CD1c-positive myeloid dendritic cell (primary cell): Measurements from ENCODE around the gene LRFN2.

Source experiments
- DNase-seq: peaks from one replicate; pipeline ENCODE4 v3.0.0-alpha.2; 2016; ENCODE audit errors: extremely low spot score

Gene LRFN2

GRCh38 chr6:40586369-40587201 is 579 bp downstream of the LRFN2 start:
- no peak for DNase-seq

DNA sequence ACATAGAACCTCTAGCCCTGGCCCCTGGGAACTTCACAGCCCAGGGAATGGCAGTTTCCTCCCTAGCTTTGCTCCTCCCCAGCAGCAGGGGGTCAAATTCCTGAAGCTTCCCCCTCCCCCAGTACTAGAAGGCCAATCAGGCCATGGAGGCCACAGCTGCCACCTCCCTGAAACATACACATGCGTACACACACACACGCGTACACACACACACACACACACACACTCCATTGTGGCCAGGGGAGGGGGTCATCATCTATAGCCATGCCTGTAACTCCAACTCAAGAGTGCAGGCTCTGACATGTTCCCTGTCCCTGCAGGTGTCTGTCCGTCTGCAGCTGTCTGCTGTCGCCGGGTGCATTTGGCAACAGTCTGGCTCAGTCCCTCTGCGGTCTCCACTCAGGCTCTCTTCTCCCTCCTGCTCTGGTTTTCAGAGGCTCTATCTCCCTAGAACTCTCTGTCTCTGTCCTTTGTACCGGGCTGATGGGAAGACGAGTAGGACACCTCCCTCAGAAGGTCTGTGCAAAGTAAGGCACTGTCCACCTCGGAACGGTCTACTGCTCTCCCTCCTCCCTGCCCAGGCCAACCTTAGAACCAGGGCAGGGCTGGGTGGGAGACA is 1.4 kb downstream of the LRFN2 start:
- no peak for DNase-seq

DNA sequence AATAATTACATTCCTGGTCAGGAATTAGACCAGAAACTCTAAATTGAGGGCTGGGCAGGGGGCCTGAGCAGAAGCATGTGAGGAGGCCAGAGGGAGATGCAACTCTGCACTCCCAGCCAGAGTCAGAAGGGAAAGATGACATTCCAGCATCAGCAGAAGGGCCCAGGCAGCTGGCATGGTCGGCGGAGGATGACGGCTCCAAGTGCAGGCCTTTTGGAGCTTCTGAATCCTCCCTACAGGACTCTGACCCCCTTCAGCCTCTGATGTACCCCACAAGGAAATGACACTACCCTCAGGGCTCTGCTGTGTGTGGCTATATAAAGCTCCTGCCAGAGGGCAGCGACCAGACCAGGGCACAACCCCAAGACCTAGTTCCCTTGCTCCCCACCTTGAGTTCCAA is 1.9 kb downstream of the LRFN2 start:
- DNase-seq = no peak

GRCh38 chr6:40584741-40585140 is 2.4 kb downstream of the LRFN2 start:
- no peak for DNase-seq

DNA sequence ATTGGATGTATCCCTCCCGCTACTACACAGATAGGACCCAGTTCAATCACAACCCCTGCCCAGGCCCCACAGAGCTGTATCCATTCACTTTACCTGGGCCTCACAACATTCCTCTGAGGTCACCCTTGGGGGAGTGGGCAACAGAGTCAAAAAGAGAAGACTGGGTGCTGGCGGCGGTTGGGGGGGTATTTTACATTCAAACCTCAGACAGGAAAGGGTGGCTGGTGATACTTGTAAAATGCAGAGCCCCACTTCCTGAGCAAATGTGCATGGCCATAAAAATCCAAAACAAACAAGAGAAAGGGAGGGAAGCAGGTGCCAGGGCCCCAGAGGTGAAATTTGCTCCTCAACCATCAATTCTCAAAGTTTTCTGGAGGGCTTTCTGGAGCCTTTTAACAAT is 3.5 kb downstream of the LRFN2 start:
- DNase-seq = no peak

DNA sequence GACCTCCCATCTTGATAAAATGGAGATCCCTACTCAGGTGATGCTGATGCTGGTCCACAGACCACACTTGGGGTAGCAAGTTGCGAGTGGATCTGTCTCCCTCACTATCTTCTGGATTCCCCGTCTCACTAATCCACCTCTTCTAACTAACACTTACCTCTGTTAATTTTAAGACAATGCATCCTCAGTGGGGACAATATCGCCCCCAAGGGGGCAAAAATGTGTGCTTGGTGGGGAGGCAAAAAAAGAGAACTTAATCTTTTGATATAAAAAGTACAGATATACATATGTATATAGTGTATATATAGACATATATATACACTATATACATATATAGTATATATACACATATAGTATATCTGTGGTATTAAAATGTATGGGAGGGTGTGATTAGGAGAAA is 4.3 kb downstream of the LRFN2 start:
- DNase-seq = no peak

- no peak for DNase-seq
Observed at GRCh38 chr6:40579101-40579500, 8.1 kb downstream of the LRFN2 start.

GRCh38 chr6:40577672-40578071 is 9.5 kb downstream of the LRFN2 start:
- no peak for DNase-seq

DNA sequence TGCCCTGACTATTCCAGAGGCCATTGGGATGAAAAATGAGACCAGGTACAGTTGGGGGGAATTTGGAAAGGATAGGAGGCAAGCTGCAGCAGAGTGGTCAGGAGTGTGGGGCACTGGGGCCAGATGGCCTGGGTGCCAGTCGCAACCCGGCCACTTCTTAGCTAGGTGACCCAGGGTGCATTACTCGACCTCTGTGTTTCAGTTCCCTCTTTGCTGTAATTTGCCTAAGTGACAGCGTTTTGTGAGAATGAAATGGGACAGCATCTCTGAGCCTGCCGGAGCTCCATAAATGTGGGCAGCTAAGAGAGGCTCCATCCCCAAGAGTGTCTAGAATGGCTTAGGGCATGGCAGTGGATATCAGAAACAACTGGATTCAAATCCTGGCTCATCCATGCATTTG is 13.9 kb downstream of the LRFN2 start:
- no peak for DNase-seq

DNA sequence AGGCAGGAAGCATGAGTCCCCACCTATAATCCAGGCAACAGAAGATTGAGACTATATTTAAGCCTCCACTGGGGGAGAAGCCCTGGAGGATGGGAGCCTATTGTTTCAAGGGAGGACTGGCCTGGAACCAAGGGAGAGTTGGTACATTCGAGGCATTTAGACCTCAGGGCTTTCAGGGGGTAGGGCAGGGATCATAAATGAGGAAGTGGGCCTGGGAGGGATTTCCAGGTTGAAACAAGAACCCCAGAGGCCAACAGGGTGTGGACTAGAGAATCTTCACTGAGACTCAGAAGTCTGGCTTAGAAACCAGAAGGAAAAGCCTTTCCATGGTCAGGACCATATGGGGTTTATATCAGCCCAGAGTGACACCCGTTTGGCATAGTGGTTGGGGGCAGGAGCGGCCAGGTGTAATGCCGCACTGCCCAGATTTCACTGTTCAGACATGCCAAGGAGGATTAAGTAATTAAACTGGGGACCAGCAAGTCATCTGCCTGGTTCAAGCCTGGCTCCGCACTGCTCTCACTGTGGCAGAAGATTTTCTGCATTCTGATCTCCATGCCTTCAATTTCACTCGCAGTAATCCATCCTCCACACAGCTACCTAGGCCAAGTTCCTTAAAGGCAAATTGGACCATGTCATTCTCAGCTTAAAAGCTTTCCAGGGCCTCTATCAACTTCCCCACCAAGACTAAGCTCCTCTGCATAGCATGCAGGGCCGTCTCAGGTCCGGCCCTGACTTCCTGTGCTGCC is 17.8 kb downstream of the LRFN2 start:
- no peak for DNase-seq

GRCh38 chr6:40568062-40568708 is 19.0 kb downstream of the LRFN2 start:
- no peak for DNase-seq

- DNase-seq = no peak
Observed at GRCh38 chr6:40563111-40563510, 24.1 kb downstream of the LRFN2 start.

DNA sequence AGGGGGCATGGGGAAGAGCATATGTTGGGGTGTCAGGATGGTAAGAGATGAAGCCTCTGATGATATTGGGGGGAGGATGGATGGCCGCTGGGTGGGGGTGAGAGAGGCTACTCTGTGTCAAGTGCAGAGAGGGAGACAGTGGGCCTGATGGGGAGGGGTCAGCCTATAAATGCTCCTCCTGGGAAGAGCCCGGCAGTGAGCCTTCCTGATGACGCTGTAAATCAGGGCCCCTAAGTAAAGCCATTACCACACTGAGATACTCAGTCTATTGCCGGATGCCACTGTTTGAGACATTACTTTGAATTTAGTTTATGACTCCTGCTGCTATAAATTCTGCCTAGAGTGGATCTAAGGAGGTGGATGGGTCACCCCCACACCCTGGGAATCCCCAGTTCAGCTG is 28.1 kb downstream of the LRFN2 start:
- DNase-seq = no peak

- no peak for DNase-seq
Observed at GRCh38 chr6:40558102-40558501, 29.1 kb downstream of the LRFN2 start.

DNA sequence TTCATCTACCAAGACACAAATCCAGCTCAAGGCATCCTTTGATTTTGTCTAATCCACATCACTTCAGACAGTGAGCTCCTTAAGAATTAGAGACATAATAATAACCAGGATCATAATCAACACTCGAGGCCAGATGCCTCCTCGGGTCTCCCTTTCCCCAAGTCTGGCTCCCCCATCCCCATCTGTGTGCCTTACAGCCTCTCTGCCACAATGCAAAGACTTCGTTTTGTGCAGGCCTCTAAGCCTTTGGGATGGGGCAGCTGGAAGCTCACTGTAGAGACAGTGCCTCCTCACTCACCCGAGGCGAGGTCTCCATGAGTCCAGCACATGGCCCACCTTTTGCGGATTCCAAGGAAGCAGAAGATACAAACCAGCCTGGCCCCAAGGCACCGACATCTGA is 30.3 kb downstream of the LRFN2 start:
- DNase-seq = no peak

DNA sequence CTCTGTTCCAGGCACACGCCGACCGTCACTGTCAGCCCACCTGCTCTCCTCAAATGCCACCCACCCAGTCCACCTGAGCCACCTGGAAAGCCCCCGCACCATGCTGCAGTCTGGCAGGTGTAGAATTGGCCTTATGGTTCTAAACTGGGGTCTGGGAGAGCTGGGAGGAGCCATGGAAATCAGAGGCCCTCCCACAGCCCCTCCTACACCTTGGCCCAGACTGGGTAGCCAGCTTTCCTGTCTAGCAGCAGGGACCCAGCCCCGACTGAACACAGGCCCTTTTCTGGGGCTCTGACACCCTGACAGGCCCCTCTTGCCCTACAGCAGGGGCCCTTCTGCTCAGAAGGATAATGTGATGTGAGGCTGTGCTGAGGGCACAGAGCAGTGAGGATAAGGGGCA is 31.1 kb downstream of the LRFN2 start:
- no peak for DNase-seq

GRCh38 chr6:40555092-40555491 is 32.1 kb downstream of the LRFN2 start:
- DNase-seq = no peak

DNA sequence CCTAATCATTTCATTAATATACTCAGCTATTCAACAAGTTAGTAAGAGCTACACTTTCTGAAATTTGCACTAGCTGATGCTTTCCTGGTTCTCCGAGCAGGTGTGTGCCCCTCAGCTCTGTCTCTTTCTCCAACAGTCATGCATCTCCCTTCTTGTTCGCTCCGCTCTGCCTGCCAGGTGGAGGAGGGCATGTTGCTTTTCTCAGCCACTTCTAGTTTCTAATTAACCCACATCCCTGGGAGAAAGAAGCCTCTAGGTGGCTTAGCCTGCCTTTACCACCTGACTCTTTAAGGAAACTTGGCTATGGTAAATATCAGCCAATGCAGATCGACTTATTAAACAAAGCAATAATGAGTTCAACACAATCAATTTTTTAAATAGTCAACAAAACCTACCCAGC is 34.2 kb downstream of the LRFN2 start:
- no peak for DNase-seq

- DNase-seq = no peak
Observed at GRCh38 chr6:40551966-40552505, 35.1 kb downstream of the LRFN2 start.

- peak; percentile 52 for DNase-seq
Observed at GRCh38 chr6:40550202-40551101, 36.7 kb downstream of the LRFN2 start.

DNA sequence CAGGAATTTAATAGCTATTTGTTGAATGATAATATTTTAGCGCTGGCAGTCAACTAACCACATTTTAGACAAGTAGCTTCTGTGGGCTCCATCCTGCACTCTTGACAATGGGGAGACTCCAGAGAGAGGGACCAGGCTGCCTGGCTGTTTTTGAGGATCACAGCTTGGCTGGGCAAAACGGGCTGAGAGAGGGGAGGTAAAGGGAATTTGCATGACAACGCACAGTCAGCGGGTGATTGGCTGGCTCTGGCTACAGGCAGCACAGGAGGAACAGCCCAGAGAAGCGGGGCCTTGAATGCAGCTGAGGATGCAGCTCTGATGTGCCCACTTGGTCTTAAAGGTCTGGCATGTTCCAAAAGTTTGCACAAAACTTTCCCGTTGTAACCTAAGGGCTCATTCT is 41.2 kb downstream of the LRFN2 start:
- no peak for DNase-seq
